ENCODE measurements around the gene SYNE2. TPM values are rescaled to one million over a fixed set of nuclear protein-coding genes. Genes with fewer than 3 reads are reported as not detected.
"Not testable (repeated sequence)": the region's sequence is repeated elsewhere in the genome, so short reads cannot be mapped to it uniquely, and the experiment has no call there.

The SYNE2 gene
- total RNA-seq, 1 donor from 2014 or later, result 168 TPM

DNA sequence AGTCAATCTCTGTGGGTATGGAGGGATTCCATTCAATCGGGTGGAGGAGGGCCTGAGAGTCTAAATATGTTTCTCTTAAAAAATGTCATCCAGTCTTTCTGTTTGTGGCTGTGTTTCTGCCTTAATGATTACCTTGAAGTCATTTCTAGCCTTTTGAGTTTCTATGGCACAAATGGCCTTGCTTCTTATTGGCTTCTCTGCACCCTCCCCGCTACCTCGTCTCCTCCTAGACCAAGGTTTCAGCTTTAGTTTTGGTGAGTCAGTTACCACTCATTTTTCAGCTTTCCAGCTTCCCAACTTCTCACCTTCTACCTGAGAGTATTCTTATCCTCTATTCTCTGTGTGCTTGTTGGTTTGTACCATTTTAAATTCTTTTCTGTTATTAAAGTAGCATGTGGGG lies 159.2 kb downstream of the SYNE2 start:
- intact Hi-C loops (cut with micrococcal nuclease), result no loop called here

DNA sequence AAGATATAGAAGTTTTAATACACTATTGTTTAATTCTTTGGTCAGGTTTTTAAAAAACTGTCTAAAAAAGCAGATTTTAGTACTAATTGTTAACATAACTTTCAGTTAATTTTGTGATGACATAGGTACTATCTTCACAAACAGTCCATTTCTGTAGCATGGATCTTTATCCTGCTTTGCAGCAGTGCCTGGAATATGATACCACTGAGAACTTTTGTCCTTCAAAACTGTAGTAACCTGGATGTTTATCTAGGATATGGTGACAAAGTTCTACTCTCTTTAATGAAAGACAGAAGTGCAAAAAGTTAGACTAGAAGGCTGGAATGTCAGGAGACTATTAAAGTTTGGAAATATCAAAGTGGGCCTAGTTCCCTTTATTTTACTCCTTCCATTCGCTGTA lies 159.9 kb downstream of the SYNE2 start:
- intact Hi-C loops (cut with micrococcal nuclease), result no loop called here

DNA sequence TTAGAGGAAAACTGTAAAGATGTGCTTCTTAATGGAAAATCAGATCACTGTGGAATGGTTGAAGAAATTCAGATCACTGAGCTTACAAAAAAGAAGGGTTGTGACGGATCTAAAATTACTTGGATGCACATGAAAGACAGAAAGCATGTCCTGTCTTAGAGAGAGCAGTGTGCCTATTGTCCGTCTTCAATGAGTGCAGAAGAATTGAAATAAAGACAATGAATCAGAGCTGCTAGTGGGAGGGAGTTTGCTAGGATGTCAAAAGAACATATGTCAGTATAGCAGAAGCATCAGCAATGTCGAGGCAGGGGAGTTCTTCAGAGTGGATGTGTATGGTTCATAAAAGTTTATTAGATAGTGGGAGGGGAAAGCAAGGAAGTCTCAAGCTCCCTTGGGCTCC lies 172.7 kb downstream of the SYNE2 start:
- intact Hi-C loops (cut with micrococcal nuclease), result no loop called here

DNA sequence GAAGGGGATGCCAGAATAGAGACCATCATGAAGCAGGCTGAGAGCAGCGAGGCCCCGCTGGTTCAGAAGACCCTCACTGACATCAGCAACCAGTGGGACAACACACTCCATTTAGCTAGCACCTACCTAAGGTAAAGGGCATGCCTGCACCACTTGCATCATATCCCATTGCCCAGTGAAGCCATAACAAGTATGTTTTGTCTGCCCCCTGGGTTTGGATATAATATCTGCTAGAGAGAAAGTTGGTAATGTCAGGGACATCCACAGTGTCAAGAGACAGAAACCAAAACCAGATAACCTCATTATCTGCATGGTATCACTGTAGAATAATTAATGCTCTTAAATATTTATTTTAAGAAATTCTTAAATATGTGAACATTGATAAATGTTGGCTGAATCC lies 173.8 kb downstream of the SYNE2 start:
- intact Hi-C loops (cut with micrococcal nuclease), result no loop called here

GRCh38 chr14:64035143-64035542 lies 182.3 kb downstream of the SYNE2 start:
- intact Hi-C loops (cut with micrococcal nuclease), result no loop called here

DNA sequence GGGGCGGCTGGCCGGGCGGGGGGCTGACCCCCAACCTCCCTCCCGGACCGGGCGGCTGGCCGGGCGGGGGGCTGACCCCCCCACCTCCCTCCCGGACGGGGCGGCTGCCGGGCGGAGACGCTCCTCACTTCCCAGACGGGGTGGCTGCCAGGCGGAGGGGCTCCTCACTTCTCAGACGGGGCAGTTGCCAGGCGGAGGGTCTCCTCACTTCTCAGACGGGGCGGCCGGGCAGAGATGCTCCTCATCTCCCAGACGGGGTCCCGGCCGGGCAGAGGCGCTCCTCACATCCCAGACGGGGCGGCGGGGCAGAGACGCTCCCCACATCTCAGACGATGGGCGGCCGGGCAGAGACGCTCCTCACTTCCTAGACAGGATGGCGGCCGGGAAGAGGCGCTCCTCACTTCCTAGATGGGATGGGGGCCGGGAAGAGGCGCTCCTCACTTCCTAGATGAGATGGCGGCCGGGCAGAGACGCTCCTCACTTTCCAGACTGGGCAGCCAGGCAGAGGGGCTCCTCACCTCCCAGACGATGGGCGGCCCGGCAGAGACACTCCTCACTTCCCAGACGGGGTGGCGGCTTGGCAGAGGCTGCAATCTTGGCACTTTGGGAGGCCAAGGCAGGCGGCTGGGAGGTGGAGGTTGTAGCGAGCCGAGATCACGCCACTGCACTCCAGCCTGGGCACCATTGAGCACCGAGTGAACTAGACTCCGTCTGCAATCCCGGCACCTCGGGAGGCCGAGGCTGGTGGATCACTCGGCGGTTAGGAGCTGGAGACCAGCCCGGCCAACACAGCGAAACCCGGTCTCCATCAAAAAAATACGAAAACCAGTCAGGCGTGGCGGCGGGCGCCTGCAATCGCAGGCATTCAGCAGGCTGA lies 185.3 kb downstream of the SYNE2 start:
- intact Hi-C loops (cut with micrococcal nuclease), result not testable (repeated sequence)

DNA sequence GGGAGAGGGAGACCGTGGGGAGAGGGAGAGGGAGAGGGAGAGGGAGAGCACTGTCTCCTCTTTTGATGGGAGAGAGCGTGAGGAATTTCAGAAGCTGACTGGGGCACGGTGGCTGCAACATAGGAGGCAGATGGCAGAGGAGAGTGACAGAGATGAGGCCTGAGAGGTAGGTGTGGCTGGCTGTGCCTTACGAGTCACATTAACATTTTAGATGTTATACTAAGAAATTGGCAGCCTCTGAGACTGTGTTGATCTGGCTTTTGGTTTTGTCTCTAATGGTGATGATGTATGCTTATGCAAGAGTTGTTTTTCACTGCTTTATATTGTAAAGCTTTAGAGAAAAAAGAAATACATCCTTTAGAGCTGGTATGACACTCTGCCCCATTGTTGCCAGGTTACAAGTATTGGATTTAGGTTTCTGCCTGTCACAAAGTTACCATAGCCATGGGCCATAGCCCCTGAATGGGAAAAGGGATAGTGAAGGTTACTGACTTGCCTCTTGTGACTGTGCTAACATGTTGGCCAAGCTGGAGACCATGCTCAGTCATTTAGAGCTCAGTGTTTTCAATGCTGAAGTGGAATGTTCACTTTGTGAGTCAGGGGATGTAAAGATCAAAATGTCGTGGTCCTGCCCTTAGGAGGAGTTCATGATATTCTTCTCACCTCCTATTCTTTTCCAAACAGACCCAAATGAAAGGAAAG lies 186.2 kb downstream of the SYNE2 start:
- intact Hi-C loops (cut with micrococcal nuclease), result no loop called here

GRCh38 chr14:64040044-64040443 lies 187.2 kb downstream of the SYNE2 start:
- intact Hi-C loops (cut with micrococcal nuclease), result no loop called here

DNA sequence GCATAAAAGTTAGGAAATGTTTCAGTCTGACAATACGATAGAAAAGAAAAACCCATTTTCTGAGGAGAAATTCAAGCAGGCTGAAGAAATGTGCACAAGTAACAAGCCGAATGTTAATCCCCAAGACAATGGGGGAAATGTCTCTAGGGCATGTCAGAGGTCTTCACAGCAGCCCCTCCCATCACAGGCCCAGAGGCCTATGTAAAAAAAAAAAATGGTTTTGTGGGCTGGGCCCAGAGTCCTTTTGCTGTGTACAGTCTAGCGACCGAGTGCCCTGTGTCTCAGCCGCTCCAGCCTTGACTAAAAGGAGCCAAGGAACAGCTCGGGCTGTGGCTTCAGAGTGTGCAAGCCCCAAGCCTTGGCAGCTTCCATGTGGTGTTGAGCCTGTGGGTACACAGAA lies 190.5 kb downstream of the SYNE2 start:
- intact Hi-C loops (cut with micrococcal nuclease), result not testable (repeated sequence)

- intact Hi-C loops (cut with micrococcal nuclease), result no loop called here
These were observed 192.3 kb downstream of the SYNE2 start for GRCh38 chr14:64045091-64045490.

GRCh38 chr14:64049616-64050381 lies 197.0 kb downstream of the SYNE2 start:
- intact Hi-C loops (cut with micrococcal nuclease), result no loop called here

- intact Hi-C loops (cut with micrococcal nuclease), result no loop called here
These were observed 201.2 kb downstream of the SYNE2 start for GRCh38 chr14:64053694-64054669.

DNA sequence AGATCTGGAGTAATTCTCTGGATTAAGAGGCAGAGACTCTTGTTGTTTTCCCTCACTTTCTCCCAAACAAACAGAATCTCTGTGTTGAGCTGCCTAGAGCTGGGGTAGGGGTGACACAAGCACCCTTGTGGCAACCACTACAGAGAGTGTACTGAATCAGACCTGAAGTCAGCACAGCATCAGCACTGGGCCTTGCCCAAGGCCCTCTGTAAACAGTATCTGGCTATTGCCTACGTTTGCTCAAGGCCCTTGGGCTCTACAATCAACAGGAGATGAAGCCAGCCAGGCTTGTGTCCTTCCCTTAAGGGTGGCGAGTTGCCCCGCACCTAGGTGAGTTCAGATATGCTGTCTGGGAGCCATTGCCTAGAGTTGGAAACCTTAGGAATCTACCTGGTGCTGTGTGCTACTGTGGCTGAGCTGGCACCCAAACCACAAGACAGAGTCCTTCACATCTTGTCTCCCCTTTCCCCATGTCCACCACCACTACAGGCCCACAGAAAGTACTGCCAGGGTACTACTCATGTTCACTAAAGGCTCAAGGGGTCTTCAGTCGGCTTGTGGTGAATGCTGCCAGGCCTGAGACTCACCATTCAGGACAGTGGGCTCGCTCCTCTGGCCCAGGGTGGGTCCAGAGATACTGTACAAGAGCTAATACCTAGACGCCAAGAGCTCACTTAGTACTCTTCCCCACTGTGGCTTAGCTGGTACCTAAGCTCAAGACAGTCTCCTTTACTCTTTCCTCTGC lies 206.8 kb downstream of the SYNE2 start:
- intact Hi-C loops (cut with micrococcal nuclease), result no loop called here

DNA sequence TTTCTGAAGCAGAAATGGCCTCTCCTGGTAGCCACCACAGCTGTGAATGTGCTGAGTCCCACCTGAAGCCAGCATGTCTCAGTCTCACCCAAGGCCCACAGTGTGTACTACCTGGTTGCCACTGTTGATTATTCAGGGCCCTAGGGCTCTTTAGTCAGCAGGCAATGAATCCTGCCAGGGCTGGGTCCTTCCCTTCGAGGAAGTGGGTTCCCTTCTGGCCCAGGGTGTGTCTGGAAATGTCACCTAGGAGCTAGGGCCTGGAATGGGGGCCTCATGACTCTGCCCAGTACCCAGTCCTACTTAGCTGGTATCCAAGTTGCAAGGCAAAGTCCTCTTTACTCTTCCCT lies 207.4 kb downstream of the SYNE2 start:
- intact Hi-C loops (cut with micrococcal nuclease), result no loop called here

DNA sequence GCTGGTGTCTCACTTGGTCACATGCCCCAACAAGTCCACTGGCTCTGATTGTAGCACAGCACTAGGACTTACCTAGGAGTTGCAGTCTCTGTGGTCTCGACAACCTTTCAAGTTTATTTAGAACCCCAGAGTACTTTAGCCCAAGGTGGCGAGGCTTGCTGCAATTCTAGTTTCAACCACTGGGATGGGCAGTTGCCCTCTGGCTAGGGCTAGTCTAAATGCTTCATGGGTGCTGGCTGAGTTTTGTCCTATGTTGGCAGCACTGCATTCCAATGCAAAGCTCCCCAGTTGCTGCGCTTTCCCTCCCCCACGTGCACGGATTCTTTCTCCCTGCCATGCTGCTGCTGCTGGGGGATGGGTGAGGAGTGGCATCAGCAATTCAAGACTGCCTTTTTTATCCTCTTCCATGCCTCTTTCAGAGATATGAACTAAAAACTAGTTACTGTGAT lies 207.9 kb downstream of the SYNE2 start:
- intact Hi-C loops (cut with micrococcal nuclease), result no loop called here

DNA sequence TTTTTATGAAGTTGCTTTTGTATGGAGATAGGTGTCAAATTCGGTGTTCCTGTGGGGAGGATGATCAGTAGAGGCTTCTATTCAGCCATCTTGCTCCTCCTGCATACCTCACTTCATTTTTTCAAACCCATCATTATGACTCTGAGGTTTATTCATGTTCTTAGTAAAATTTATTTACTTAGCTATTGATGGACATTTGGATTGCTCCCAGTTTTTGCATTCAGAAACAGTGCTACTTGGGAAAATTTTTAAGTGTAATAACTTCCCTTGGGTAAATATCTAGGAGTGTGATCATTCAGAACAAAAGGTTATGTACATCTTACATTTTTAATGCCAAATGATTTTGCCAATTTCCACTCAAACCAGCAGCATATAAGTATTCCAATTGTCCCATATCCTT lies 208.3 kb downstream of the SYNE2 start:
- intact Hi-C loops (cut with micrococcal nuclease), result no loop called here

GRCh38 chr14:64061706-64062105 lies 208.9 kb downstream of the SYNE2 start:
- intact Hi-C loops (cut with micrococcal nuclease), result no loop called here

- intact Hi-C loops (cut with micrococcal nuclease), result no loop called here
These were observed 209.7 kb downstream of the SYNE2 start for GRCh38 chr14:64062381-64063115.

GRCh38 chr14:64064447-64064846 lies 211.6 kb downstream of the SYNE2 start:
- intact Hi-C loops (cut with micrococcal nuclease), result no loop called here

All from T-helper 1 cell treated with Interleukin-12 subunit alpha and Interleukin-12 subunit beta and Interleukin-4 antibody, amounts not matched to agents 30 ng/mL and 1 ng/mL, for 36 hours (primary cell).